HG03378 (cell line): ENCODE measurements around the gene SLC16A10.
"Not testable (repeated sequence)": the region's sequence is repeated elsewhere in the genome, so short reads cannot be mapped to it uniquely, and the experiment has no call there.

Experiments
- ATAC-seq: cut with Tn5 transposase; IDR thresholded peaks from one replicate; pipeline ENCODE4 v1.9.1; 2021; ENCODE audit warnings: mild to moderate bottlenecking, moderate library complexity; ENCODE audit not compliant: unreplicated experiment

The SLC16A10 gene

GRCh38 chr6:111087106-111087835, at the start of gene SLC16A10:
SLC16A10 (plus strand) TSS chr6:111087503; CDS start chr6:111087753, 250 bp downstream.
- ATAC-seq = peak; percentile 79

- ATAC-seq = no peak
Observed at GRCh38 chr6:111038534-111039252, 48.6 kb upstream of the SLC16A10 start.

- ATAC-seq = no peak
Observed at GRCh38 chr6:111041917-111042316, 45.4 kb upstream of the SLC16A10 start.

- no peak for ATAC-seq
Observed at GRCh38 chr6:111047244-111047643, 40.1 kb upstream of the SLC16A10 start.

GRCh38 chr6:111050261-111051023, 36.9 kb upstream of the SLC16A10 start:
- ATAC-seq = no peak

- ATAC-seq = no peak
Observed at GRCh38 chr6:111052171-111052570, 35.1 kb upstream of the SLC16A10 start.

- ATAC-seq = no peak
Observed at GRCh38 chr6:111057074-111057752, 30.1 kb upstream of the SLC16A10 start.

GRCh38 chr6:111061508-111061907, 25.8 kb upstream of the SLC16A10 start:
- no peak for ATAC-seq

- ATAC-seq = not testable (repeated sequence)
Observed at GRCh38 chr6:111061985-111062384, 25.3 kb upstream of the SLC16A10 start.

GRCh38 chr6:111062860-111063259, 24.4 kb upstream of the SLC16A10 start:
- ATAC-seq = not testable (repeated sequence)

- no peak for ATAC-seq
Observed at GRCh38 chr6:111068109-111068865, 19.0 kb upstream of the SLC16A10 start.

- no peak for ATAC-seq
Observed at GRCh38 chr6:111068866-111069234, 18.5 kb upstream of the SLC16A10 start.

GRCh38 chr6:111069382-111070104, 17.8 kb upstream of the SLC16A10 start:
- ATAC-seq = no peak

- ATAC-seq = no peak
Observed at GRCh38 chr6:111070105-111071005, 16.9 kb upstream of the SLC16A10 start.

- ATAC-seq = no peak
Observed at GRCh38 chr6:111072801-111073360, 14.4 kb upstream of the SLC16A10 start.

- ATAC-seq = no peak
Observed at GRCh38 chr6:111074311-111074710, 13.0 kb upstream of the SLC16A10 start.

GRCh38 chr6:111076024-111076695, 11.1 kb upstream of the SLC16A10 start:
- no peak for ATAC-seq

- ATAC-seq = no peak
Observed at GRCh38 chr6:111080698-111081097, 6.6 kb upstream of the SLC16A10 start.
